Transverse colon (tissue), 4 donors: ENCODE results near the gene PPDPF. TPM values are rescaled to one million over a fixed set of nuclear protein-coding genes. Genes with fewer than 3 reads are reported as not detected.
A peak's percentile ranks its signal among the peaks of the same experiment; 100 is the strongest.

Experiments
- DNase-seq: peaks from one replicate; pipeline ENCODE4 v3.0.0-alpha.2; 2019
- H3K27ac ChIP-seq, 4 donors: fragments of 200-600 bp; sonication (generic); 2 replicates each; pipeline ENCODE4 v1.5.1; 2016 to 2018; ENCODE audit warnings: inconsistent platforms in 4 of 4
- H3K27me3 ChIP-seq: fragments of 200-600 bp; sonication (generic); 2 replicates; pipeline ENCODE4 v1.5.1; 2017; ENCODE audit warnings: inconsistent platforms
- H3K36me3 ChIP-seq, 4 donors: fragments of 200-600 bp; sonication (generic); 2 replicates each; pipeline ENCODE4 v1.5.1; 2017 to 2019; ENCODE audit warnings: inconsistent platforms in 4 of 4
- H3K4me1 ChIP-seq, 4 donors: fragments of 200-600 bp; sonication (generic); 2 replicates each; pipeline ENCODE4 v1.5.1; 2017 to 2020; ENCODE audit warnings: inconsistent platforms in 4 of 4
- H3K4me3 ChIP-seq, 4 donors: fragments of 200-600 bp; sonication (generic); 1 replicate in 1 of 4; 2 replicates in 3 of 4; pipeline versions ENCODE4 v1.5.1 to v1.6.1; 2017 to 2019; ENCODE audit warnings: inconsistent platforms in 4 of 4
- H3K9me3 ChIP-seq, 2 donors: fragments of 200-600 bp; sonication (generic); 2 replicates each; pipeline ENCODE4 v1.5.1; 2017 to 2019; ENCODE audit warnings: inconsistent platforms in 2 of 2
- EP300 ChIP-seq: sonication (generic); formaldehyde crosslinking; IDR thresholded peaks from one replicate; pipeline ENCODE4 v1.6.1; 2017; ENCODE audit warnings: antibody characterized with exemption, low read depth
- POLR2A ChIP-seq: fragments of 450-650 bp; IDR thresholded peaks from one replicate; pipeline ENCODE4 v1.6.1; 2016; ENCODE audit warnings: antibody characterized with exemption, mild to moderate bottlenecking, moderate library complexity
- POLR2AphosphoS5 ChIP-seq, 3 donors: sonication (generic); formaldehyde crosslinking; IDR thresholded peaks; one replicate each; pipeline ENCODE4 v1.6.1; 2016; ENCODE audit warnings: antibody characterized with exemption in 3 of 3
- WGBS, 2 donors: methylation state at CpG; one replicate each; pipeline ENCODE4 v1.1.5; 2018; ENCODE audit warnings: low coverage in 1 of 2; 5-methylcytosine and 5-hydroxymethylcytosine counted together
- in situ Hi-C, 4 donors: fragments of 200-750 bp; cut with MboI; loops; one replicate each; pipeline versions ENCODE4 v1.15.0 to v1.15.1; 2017; ENCODE audit warnings: low sequenced_read_pairs in 3 of 4, low pct_ligation_motif_present in 1 of 4, low pct_unique_long_range_greater_than_20kb in 1 of 4
- intact Hi-C: fragments of 100-400 bp; cut with DNase I; formaldehyde crosslinking; loops from one replicate; pipeline ENCODE4 v1.15.1; 2023; ENCODE audit warnings: low total_unique reads
- total RNA-seq, 4 donors: library from RNA; depleted of rRNA; stranded (reverse); fragments of >200 nt; gene quantifications; one replicate each; pipeline ENCODE4 v1.1.0, GENCODE V29; 2016
- TF ChIP-seq, protein P1 (sequence below), 5 experiments: fragments of 200-600 bp in 3 of 5; fragments of 450-650 bp in 2 of 5; sonication (generic) in 3 of 5; IDR thresholded peaks; 1 replicate in 2 of 5; 2 replicates in 3 of 5; pipeline ENCODE4 v1.5.1; 2016 to 2017; ENCODE audit warnings: antibody characterized with exemption in 5 of 5, inconsistent platforms in 3 of 5, mild to moderate bottlenecking in 2 of 5, moderate library complexity in 1 of 5

PPDPF gene
- total RNA-seq, 4 donors from 2014 or later: 320 to 695 (median 517) TPM

DNA sequence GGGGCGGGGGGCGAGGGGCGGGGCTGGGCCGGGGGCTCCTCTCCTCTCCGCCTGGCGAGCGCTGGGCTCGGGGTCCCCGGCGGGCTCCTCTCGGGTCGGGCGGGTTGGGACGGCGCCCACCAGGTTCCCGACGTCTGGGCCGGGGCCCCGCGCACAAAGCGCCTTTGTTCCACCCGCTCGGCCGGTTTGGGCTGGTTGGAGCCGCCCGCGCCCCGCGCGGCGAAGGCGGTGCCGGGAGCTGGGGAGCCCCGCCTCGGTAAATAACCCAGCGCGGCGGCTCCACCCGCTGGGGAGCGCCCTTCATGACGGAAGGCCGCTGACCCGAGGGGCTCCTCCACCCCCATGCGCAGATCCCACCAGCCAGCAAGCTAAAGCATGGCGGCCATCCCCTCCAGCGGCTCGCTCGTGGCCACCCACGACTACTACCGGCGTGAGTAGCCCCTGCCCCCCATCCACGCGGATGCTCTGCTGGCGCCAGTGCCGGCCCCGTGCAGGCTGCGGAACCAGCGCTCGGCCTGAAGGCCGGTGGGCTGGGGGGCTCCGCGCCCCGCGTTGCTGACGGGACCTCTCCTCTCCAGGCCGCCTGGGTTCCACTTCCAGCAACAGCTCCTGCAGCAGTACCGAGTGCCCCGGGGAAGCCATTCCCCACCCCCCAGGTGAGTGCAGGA, 503 bp downstream of the PPDPF start:
- TF ChIP-seq POLR2A: no peak
- peak; percentile 70 for TF ChIP-seq EP300
- TF ChIP-seq, protein P1, sequence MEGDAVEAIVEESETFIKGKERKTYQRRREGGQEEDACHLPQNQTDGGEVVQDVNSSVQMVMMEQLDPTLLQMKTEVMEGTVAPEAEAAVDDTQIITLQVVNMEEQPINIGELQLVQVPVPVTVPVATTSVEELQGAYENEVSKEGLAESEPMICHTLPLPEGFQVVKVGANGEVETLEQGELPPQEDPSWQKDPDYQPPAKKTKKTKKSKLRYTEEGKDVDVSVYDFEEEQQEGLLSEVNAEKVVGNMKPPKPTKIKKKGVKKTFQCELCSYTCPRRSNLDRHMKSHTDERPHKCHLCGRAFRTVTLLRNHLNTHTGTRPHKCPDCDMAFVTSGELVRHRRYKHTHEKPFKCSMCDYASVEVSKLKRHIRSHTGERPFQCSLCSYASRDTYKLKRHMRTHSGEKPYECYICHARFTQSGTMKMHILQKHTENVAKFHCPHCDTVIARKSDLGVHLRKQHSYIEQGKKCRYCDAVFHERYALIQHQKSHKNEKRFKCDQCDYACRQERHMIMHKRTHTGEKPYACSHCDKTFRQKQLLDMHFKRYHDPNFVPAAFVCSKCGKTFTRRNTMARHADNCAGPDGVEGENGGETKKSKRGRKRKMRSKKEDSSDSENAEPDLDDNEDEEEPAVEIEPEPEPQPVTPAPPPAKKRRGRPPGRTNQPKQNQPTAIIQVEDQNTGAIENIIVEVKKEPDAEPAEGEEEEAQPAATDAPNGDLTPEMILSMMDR (IDR thresholded peaks at IDR 0.05): no peak
- TF ChIP-seq POLR2AphosphoS5 (IDR thresholded peaks at IDR 0.05): peak in 1 of 3 donors; percentile 12
- Histone ChIP-seq H3K36me3 (no peaks in the 10 kb centered on the region), H3K9me3 (no peaks in the 10 kb centered on the region), H3K27ac (peak overlapping the region; percentile 95 to 99 (median 96)), H3K4me1 (peaks cover 9 to 31% (median 21%) of the 10 kb centered on the region in 4 donors), H3K4me3 (peak overlapping the region; percentile 76 to 100 (median 84)), H3K27me3 (no peaks in the 10 kb centered on the region)
- WGBS, 2 donors: 4% methylated on average over 24 of the region's 68 CpGs; no CpG with 5 or more reads in 1 of the 2 donors
- intact Hi-C loops: no loop called here
- in situ Hi-C loops: no loop called here
- DNase-seq: peak; percentile 89

- 41% methylated on average over 13 of the region's 23 CpGs; no CpG with 5 or more reads in 1 of the 2 donors for WGBS, 2 donors
- in situ Hi-C loops: no loop called here
- intact Hi-C loops: no loop called here
- no peaks in the 10 kb centered on the region for H3K27me3 ChIP-seq
- H3K27ac ChIP-seq: peak overlapping the region; percentile 95 to 99 (median 96)
- peaks cover 9 to 32% (median 23%) of the 10 kb centered on the region in 4 donors for H3K4me1 ChIP-seq
- TF ChIP-seq, protein P1 (IDR thresholded peaks at IDR 0.05): no peak
- TF ChIP-seq POLR2A: no peak
- TF ChIP-seq POLR2AphosphoS5 (IDR thresholded peaks at IDR 0.05): no peak
- no peak for TF ChIP-seq EP300
- H3K9me3 ChIP-seq: no peaks in the 10 kb centered on the region
- H3K36me3 ChIP-seq: no peaks in the 10 kb centered on the region
- no peak for DNase-seq
- H3K4me3 ChIP-seq: peak overlapping the region; percentile 76 to 100 (median 84)
Measured at GRCh38 chr20:63521602-63522001, 1.0 kb downstream of the PPDPF start.

DNA sequence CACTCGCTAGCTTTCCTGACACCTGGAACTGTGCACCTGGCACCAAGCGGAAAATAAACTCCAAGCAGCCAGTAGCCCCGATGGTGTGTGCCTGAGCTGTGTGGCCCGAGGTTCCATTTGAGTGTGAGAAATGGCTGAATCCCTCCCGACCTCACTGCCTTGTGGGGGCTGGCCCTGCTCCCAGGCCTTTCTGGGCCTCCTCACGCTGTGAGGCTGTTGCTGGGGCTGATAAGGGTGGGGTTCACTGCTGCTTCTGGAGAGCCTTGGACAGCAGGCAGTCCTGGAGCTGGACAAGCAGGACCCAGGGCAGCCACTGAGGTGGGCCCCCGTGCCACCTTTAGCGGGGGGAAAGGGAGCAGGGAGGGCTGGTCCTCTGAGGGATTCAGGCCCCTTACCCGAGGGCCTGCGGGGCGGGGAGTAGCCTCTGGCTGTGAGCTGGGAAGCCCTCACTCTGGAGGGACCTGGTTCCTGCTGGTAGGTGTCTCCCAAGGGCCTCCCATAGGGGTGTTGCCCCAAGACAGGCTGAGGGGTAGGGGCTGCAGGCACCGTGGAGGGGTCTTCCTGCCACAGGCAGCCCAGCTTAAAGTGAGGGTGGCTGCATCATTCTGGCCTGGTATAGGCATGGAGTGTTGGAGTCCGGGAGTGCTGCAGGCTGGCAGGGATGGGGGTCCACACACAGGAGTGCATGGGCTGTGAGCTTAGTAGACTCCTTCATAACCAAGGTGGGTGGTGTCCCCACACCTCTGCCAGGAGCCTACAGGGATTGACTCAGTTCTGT, 1.7 kb downstream of the PPDPF start:
- peaks cover 9 to 32% (median 23%) of the 10 kb centered on the region in 4 donors for H3K4me1 ChIP-seq
- in situ Hi-C loops (no loop called here), intact Hi-C loops (no loop called here)
- peak overlapping the region in 3 of 4 donors; percentile 76 to 100 (median 83) for H3K4me3 ChIP-seq
- no peaks in the 10 kb centered on the region for H3K27me3 ChIP-seq
- no peaks in the 10 kb centered on the region for H3K36me3 ChIP-seq
- WGBS, 2 donors: 68% methylated on average over 11 of the region's 13 CpGs; no CpG with 5 or more reads in 1 of the 2 donors
- TF ChIP-seq, protein P1 (IDR thresholded peaks at IDR 0.05): no peak
- no peak for TF ChIP-seq POLR2AphosphoS5 (IDR thresholded peaks at IDR 0.05)
- TF ChIP-seq EP300: no peak
- no peak for TF ChIP-seq POLR2A
- no peaks in the 10 kb centered on the region for H3K9me3 ChIP-seq
- DNase-seq: no peak
- H3K27ac ChIP-seq: peak overlapping the region in 3 of 4 donors; percentile 11 to 99 (median 95)

GRCh38 chr20:63522981-63523611, 2.5 kb downstream of the PPDPF start:
- Histone ChIP-seq H3K27ac (peak overlapping the region in 1 of 4 donors; percentile 99), H3K36me3 (no peaks in the 10 kb centered on the region), H3K4me1 (peaks cover 9 to 32% (median 23%) of the 10 kb centered on the region in 4 donors), H3K27me3 (no peaks in the 10 kb centered on the region), H3K4me3 (no peak overlapping the region), H3K9me3 (no peaks in the 10 kb centered on the region)
- intact Hi-C loops: no loop called here
- in situ Hi-C loops: no loop called here
- WGBS, 2 donors: 94% methylated on average over 11 of the region's 11 CpGs; no CpG with 5 or more reads in 1 of the 2 donors
- TF ChIP-seq, protein P1 (IDR thresholded peaks at IDR 0.05): no peak
- TF ChIP-seq POLR2AphosphoS5 (IDR thresholded peaks at IDR 0.05): peak in 1 of 3 donors; percentile 19
- no peak for DNase-seq
